ENCODE measurements around the gene LIG1.

DNA sequence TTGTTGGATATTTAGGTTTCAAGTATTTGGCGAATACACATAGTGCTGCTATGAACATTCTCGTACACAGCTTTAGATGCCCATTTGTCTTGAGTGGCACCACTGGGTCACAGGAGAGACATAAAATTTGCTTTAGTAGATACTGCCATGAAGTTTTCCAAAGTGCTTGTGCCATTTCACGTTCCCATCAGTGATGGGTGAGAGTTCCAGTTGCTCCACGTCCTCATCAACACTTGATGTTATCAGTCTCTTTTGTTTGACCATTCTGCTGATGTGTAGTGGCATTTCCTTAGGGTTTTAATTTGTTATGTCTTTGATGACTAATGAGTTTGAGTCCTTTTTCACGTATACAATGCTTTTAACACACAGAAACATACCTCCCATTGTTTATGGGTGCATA is 11.4 kb upstream of the LIG1 start:
- TF ChIP-seq, protein P1, sequence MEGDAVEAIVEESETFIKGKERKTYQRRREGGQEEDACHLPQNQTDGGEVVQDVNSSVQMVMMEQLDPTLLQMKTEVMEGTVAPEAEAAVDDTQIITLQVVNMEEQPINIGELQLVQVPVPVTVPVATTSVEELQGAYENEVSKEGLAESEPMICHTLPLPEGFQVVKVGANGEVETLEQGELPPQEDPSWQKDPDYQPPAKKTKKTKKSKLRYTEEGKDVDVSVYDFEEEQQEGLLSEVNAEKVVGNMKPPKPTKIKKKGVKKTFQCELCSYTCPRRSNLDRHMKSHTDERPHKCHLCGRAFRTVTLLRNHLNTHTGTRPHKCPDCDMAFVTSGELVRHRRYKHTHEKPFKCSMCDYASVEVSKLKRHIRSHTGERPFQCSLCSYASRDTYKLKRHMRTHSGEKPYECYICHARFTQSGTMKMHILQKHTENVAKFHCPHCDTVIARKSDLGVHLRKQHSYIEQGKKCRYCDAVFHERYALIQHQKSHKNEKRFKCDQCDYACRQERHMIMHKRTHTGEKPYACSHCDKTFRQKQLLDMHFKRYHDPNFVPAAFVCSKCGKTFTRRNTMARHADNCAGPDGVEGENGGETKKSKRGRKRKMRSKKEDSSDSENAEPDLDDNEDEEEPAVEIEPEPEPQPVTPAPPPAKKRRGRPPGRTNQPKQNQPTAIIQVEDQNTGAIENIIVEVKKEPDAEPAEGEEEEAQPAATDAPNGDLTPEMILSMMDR (IDR thresholded peaks at IDR 0.05), result no peak
- TF ChIP-seq POLR2AphosphoS5 (IDR thresholded peaks at IDR 0.05; ENCODE audit: low read depth, low read length) (no peak), SIN3A (IDR thresholded peaks at IDR 0.05; ENCODE audit: borderline replicate concordance, insufficient read depth, low read depth, low read length) (no peak), TCF7L2 (IDR thresholded peaks at IDR 0.05; ENCODE audit: low read depth, low read length) (no peak)
- TF ChIP-seq, protein P2, sequence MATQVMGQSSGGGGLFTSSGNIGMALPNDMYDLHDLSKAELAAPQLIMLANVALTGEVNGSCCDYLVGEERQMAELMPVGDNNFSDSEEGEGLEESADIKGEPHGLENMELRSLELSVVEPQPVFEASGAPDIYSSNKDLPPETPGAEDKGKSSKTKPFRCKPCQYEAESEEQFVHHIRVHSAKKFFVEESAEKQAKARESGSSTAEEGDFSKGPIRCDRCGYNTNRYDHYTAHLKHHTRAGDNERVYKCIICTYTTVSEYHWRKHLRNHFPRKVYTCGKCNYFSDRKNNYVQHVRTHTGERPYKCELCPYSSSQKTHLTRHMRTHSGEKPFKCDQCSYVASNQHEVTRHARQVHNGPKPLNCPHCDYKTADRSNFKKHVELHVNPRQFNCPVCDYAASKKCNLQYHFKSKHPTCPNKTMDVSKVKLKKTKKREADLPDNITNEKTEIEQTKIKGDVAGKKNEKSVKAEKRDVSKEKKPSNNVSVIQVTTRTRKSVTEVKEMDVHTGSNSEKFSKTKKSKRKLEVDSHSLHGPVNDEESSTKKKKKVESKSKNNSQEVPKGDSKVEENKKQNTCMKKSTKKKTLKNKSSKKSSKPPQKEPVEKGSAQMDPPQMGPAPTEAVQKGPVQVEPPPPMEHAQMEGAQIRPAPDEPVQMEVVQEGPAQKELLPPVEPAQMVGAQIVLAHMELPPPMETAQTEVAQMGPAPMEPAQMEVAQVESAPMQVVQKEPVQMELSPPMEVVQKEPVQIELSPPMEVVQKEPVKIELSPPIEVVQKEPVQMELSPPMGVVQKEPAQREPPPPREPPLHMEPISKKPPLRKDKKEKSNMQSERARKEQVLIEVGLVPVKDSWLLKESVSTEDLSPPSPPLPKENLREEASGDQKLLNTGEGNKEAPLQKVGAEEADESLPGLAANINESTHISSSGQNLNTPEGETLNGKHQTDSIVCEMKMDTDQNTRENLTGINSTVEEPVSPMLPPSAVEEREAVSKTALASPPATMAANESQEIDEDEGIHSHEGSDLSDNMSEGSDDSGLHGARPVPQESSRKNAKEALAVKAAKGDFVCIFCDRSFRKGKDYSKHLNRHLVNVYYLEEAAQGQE (IDR thresholded peaks at IDR 0.05; ENCODE audit: insufficient read depth in 1 of 2, low read depth in 2 of 2, low read length in 1 of 2), result no peak

Data from Panc1 (cell line).